ENCODE results near the gene RAD9A. TPM values are rescaled to one million over a fixed set of nuclear protein-coding genes. Genes with fewer than 3 reads are reported as not detected.

The RAD9A gene
- polyA plus RNA-seq, 3 donors = 3.7 to 31.7 (median 3.8) TPM

- Histone ChIP-seq H3K4me1 (ENCODE audit: control insufficient read depth in 1 of 2, insufficient read depth in 2 of 2, low read length in 2 of 2) (peaks cover 23 to 24% of the 10 kb centered on the region in 2 donors), H4K20me1 (ENCODE audit: insufficient read depth, low read length) (peaks cover 15% of the 10 kb centered on the region), H3K9me3 (replicated peaks in 1 of 2; ENCODE audit: control insufficient read depth in 1 of 2, insufficient read depth in 1 of 2, low read length in 2 of 2) (no peaks in the 10 kb centered on the region), H3K27me3 (ENCODE audit: control insufficient read depth in 2 of 2, insufficient read depth in 2 of 2, low read length in 2 of 2) (no peaks in the 10 kb centered on the region), H3K27ac (ENCODE audit: low read depth in 1 of 2, low read length in 2 of 2) (no peak overlapping the region), H3K4me3 (replicated peaks in 1 of 3; ENCODE audit: low read depth in 2 of 3, low read length in 3 of 3) (no peak overlapping the region), H3K4me2 (replicated peaks; ENCODE audit: extremely low read depth, low read length, poor library complexity, severe bottlenecking) (no peak overlapping the region), H2AFZ (ENCODE audit: insufficient read depth, low read depth, low read length, poor library complexity, severe bottlenecking) (no peak overlapping the region), H3K36me3 (replicated peaks in 1 of 2; ENCODE audit: control insufficient read depth in 1 of 2, insufficient read depth in 2 of 2, low read length in 2 of 2) (no peaks in the 10 kb centered on the region), H3K9ac (ENCODE audit: insufficient read depth, low read length, poor library complexity, severe bottlenecking) (no peak overlapping the region), H3K79me2 (ENCODE audit: insufficient read depth, low read length) (peaks cover 19% of the 10 kb centered on the region)
- no peak overlapping the region for H3K27ac Mint-ChIP-seq
- 60% methylated on average over 8 of the region's 11 CpGs for WGBS (ENCODE audit: insufficient coverage)
- intact Hi-C loops (cut with micrococcal nuclease) = loop anchor here in 1 of 2 donors (2.0 kb wide), 1 partner anchor 159 kb away; no protein-coding TSS in a partner anchor
- H3K36me3 Mint-ChIP-seq = peaks cover 8 to 9% of the 10 kb centered on the region in 2 donors
- DNase-seq = no peak
- peaks cover 0 to 2% (median 0%) of the 10 kb centered on the region in 3 donors for H3K27me3 Mint-ChIP-seq (ENCODE audit: low read depth in 3 of 3)
- TF ChIP-seq CTCF (IDR thresholded peaks at IDR 0.05) = no peak
- no peak overlapping the region for H3K4me3 Mint-ChIP-seq
- H3K9me3 Mint-ChIP-seq = no peaks in the 10 kb centered on the region
- peaks cover 32% of the 10 kb centered on the region for H3K4me1 Mint-ChIP-seq
Measured at GRCh38 chr11:67347964-67348749, 43.6 kb upstream of the RAD9A start.

- Histone ChIP-seq H3K27me3 (ENCODE audit: control insufficient read depth in 2 of 2, insufficient read depth in 2 of 2, low read length in 2 of 2) (no peaks in the 10 kb centered on the region), H3K36me3 (replicated peaks in 1 of 2; ENCODE audit: control insufficient read depth in 1 of 2, insufficient read depth in 2 of 2, low read length in 2 of 2) (no peaks in the 10 kb centered on the region), H2AFZ (ENCODE audit: insufficient read depth, low read depth, low read length, poor library complexity, severe bottlenecking) (no peak overlapping the region), H3K79me2 (ENCODE audit: insufficient read depth, low read length) (peaks cover 19% of the 10 kb centered on the region), H3K9me3 (replicated peaks in 1 of 2; ENCODE audit: control insufficient read depth in 1 of 2, insufficient read depth in 1 of 2, low read length in 2 of 2) (no peaks in the 10 kb centered on the region), H3K4me1 (ENCODE audit: control insufficient read depth in 1 of 2, insufficient read depth in 2 of 2, low read length in 2 of 2) (peaks cover 28 to 32% of the 10 kb centered on the region in 2 donors), H3K9ac (ENCODE audit: insufficient read depth, low read length, poor library complexity, severe bottlenecking) (no peak overlapping the region), H3K4me3 (replicated peaks in 1 of 3; ENCODE audit: low read depth in 2 of 3, low read length in 3 of 3) (no peak overlapping the region), H4K20me1 (ENCODE audit: insufficient read depth, low read length) (peaks cover 15% of the 10 kb centered on the region), H3K27ac (ENCODE audit: low read depth in 1 of 2, low read length in 2 of 2) (no peak overlapping the region), H3K4me2 (replicated peaks; ENCODE audit: extremely low read depth, low read length, poor library complexity, severe bottlenecking) (no peak overlapping the region)
- H3K27me3 Mint-ChIP-seq (ENCODE audit: low read depth in 3 of 3) = peaks cover 0 to 2% (median 0%) of the 10 kb centered on the region in 3 donors
- peak overlapping the region in 1 of 7 donors; percentile 4 for H3K27ac Mint-ChIP-seq
- 93% methylated on average over 5 of the region's 5 CpGs for WGBS (ENCODE audit: insufficient coverage)
- no peak for DNase-seq
- H3K9me3 Mint-ChIP-seq = no peaks in the 10 kb centered on the region
- intact Hi-C loops (cut with micrococcal nuclease) = loop anchor here in 1 of 2 donors (2.0 kb wide), 1 partner anchor 158 kb away; no protein-coding TSS in a partner anchor
- peaks cover 8 to 9% of the 10 kb centered on the region in 2 donors for H3K36me3 Mint-ChIP-seq
- H3K4me3 Mint-ChIP-seq = no peak overlapping the region
- TF ChIP-seq CTCF (IDR thresholded peaks at IDR 0.05) = no peak
- H3K4me1 Mint-ChIP-seq = peaks cover 36% of the 10 kb centered on the region
Measured at GRCh38 chr11:67349036-67349435, 42.8 kb upstream of the RAD9A start.

Data from CD14-positive monocyte (primary cell).